Bronchial smooth muscle cell (primary cell): ENCODE data around the gene KRT78. TPM values are rescaled to one million over a fixed set of nuclear protein-coding genes. Genes with fewer than 3 reads are reported as not detected.

ENCODE experiments used
- total RNA-seq: library from RNA; depleted of rRNA; stranded (reverse); fragments of >200 nt; gene quantifications from 2 replicates; pipeline ENCODE4 v1.2.1, GENCODE V29; 2014

KRT78 gene, protein sequence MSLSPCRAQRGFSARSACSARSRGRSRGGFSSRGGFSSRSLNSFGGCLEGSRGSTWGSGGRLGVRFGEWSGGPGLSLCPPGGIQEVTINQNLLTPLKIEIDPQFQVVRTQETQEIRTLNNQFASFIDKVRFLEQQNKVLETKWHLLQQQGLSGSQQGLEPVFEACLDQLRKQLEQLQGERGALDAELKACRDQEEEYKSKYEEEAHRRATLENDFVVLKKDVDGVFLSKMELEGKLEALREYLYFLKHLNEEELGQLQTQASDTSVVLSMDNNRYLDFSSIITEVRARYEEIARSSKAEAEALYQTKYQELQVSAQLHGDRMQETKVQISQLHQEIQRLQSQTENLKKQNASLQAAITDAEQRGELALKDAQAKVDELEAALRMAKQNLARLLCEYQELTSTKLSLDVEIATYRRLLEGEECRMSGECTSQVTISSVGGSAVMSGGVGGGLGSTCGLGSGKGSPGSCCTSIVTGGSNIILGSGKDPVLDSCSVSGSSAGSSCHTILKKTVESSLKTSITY
- not detected in 2 replicates for total RNA-seq

DNA sequence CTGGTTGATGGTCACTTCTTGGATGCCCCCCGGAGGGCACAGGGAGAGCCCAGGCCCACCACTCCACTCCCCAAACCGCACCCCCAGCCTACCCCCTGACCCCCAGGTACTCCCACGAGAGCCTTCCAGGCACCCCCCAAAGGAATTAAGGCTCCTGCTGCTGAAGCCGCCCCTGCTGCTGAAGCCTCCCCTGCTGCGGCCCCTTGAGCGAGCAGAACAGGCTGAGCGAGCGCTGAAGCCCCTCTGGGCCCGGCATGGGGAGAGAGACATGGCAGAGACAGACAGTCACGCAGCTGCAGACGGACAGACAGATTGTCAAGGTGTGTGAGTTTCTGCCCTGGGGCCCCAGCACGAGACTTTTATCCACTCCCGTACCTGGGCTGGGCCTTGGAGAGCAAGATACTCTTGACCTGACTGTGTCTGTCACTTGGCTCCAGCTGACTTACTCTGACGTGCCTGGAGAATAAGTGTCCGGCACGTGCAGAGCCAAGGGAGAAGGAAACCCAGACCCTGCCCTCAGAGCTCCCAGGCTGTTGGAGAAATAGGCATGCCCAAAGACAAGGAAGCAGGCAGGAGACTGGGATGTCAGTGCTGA, at the start of gene KRT78:
KRT78 (minus strand) TSS at position 334 of the 595 bp plus-strand sequence; CDS start at position 270, 64 bp downstream.

GRCh38 chr12:52833922-52834726, 14.7 kb downstream of the KRT78 start, which contains the start of gene KRT79:
KRT79 (minus strand) TSS chr12:52834311; CDS start chr12:52834260, 51 bp downstream.

GRCh38 chr12:52813885-52814709, 34.7 kb downstream of the KRT78 start, which contains the start of gene KRT4:
KRT4 (minus strand) TSS chr12:52814116; CDS start chr12:52814058, 58 bp downstream.

DNA sequence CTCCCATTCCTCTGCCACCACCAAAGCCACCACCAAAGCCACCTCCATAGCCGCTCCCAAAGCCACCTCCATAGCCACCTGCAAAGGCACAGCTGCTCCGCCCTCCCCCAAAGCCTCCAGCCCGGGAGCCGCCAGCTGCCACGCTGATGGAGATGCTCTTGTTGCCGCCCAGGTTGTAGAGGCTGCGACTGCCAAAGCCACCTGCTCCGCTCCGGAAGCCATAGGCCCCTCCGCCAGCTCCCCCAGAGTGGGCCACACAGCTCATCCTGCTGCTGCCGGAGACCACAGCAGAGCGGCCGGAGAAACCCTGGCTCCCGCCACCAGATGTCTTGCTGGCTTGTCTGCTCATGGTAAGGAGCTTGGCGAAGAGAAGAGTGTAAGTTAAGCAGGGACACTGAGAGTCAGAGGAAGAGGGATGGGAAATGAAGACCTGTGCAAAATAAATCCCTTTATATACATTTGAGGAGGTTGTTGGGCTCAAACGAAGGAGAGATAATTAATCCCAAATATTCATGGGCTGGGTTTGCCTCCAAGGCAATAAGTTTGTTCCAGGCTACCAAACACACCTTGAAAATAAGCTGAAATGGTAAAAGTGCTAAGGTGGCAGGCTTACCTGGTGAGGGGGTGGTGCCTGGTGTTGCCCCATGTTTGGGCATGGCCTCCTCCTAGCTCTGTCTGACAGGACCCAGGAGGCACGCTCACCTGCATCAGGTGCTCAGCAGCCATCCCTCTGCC, 52.9 kb downstream of the KRT78 start, which contains the start of gene KRT3:
KRT3 (minus strand) TSS at position 424 of the 735 bp plus-strand sequence; CDS start at position 349, 75 bp downstream.

Other genes with a start within 250 kb of the KRT78 start
- gene KRT72, start 247.5 kb downstream of the KRT78 start, total RNA-seq = not detected in 2 replicates
- gene KRT73, start 230.4 kb downstream of the KRT78 start, total RNA-seq = not detected in 2 replicates
- gene KRT2, start 196.8 kb downstream of the KRT78 start, total RNA-seq = not detected in 2 replicates
- gene KRT1, start 168.6 kb downstream of the KRT78 start, total RNA-seq = not detected in 2 replicates
- gene KRT77, start 145.5 kb downstream of the KRT78 start, total RNA-seq = not detected in 2 replicates
- gene KRT76, start 71.6 kb downstream of the KRT78 start, total RNA-seq = not detected in 2 replicates
- not detected in 2 replicates for gene KRT3, start 52.9 kb downstream of the KRT78 start, total RNA-seq
- 0.34 TPM in 1 of 2 replicates, not detected in the other for gene KRT4, start 34.9 kb downstream of the KRT78 start, total RNA-seq
- gene KRT79, start 14.7 kb downstream of the KRT78 start, total RNA-seq = not detected in 2 replicates
- 0.95 and 1.5 TPM in 2 replicates for gene KRT8, start 56.1 kb upstream of the KRT78 start, total RNA-seq
- gene KRT18, start 100.1 kb upstream of the KRT78 start, total RNA-seq = 1.0 and 2.2 TPM in 2 replicates
- gene EIF4B, start 157.5 kb upstream of the KRT78 start, total RNA-seq = 1,255 and 1,854 TPM in 2 replicates
- 48.2 and 58.6 TPM in 2 replicates for gene TNS2, start 201.1 kb upstream of the KRT78 start, total RNA-seq
- gene SPRYD3, start 230.4 kb upstream of the KRT78 start, total RNA-seq = 18.3 and 22.1 TPM in 2 replicates
- gene IGFBP6, start 248.7 kb upstream of the KRT78 start, total RNA-seq = 1,620 and 3,493 TPM in 2 replicates